ENCODE measurements around the gene DNAJC30.
A peak's percentile ranks its signal among the peaks of the same experiment; 100 is the strongest.
"Not testable (repeated sequence)": the region's sequence is repeated elsewhere in the genome, so short reads cannot be mapped to it uniquely, and the experiment has no call there.

Gene DNAJC30

GRCh38 chr7:73683056-73683787 lies at the start of gene DNAJC30, which contains the start of gene BUD23:
DNAJC30 (minus strand) TSS chr7:73683453; CDS start chr7:73683423, 30 bp downstream.
BUD23 (plus strand) TSS chr7:73683597; CDS start chr7:73683626, 29 bp downstream.
- DNase-seq (ENCODE audit: low spot score), result peak; percentile 92

GRCh38 chr7:73732397-73732796 lies 49.1 kb upstream of the DNAJC30 start:
- DNase-seq (ENCODE audit: low spot score), result no peak

- DNase-seq (ENCODE audit: low spot score), result no peak
Measured at GRCh38 chr7:73730485-73730884, 47.2 kb upstream of the DNAJC30 start.

GRCh38 chr7:73728551-73728950 lies 45.3 kb upstream of the DNAJC30 start:
- DNase-seq (ENCODE audit: low spot score), result no peak

GRCh38 chr7:73727952-73728351 lies 44.7 kb upstream of the DNAJC30 start:
- no peak for DNase-seq (ENCODE audit: low spot score)

- no peak for DNase-seq (ENCODE audit: low spot score)
Measured at GRCh38 chr7:73726083-73726466, 42.8 kb upstream of the DNAJC30 start.

- no peak for DNase-seq (ENCODE audit: low spot score)
Measured at GRCh38 chr7:73723813-73724212, 40.6 kb upstream of the DNAJC30 start.

- no peak for DNase-seq (ENCODE audit: low spot score)
Measured at GRCh38 chr7:73722785-73723184, 39.5 kb upstream of the DNAJC30 start.

GRCh38 chr7:73722182-73722581 lies 38.9 kb upstream of the DNAJC30 start:
- DNase-seq (ENCODE audit: low spot score), result not testable (repeated sequence)

GRCh38 chr7:73721377-73721817 lies 38.1 kb upstream of the DNAJC30 start:
- DNase-seq (ENCODE audit: low spot score), result peak; percentile 69

- DNase-seq (ENCODE audit: low spot score), result not testable (repeated sequence)
Measured at GRCh38 chr7:73720443-73720842, 37.2 kb upstream of the DNAJC30 start.

GRCh38 chr7:73719806-73720169 lies 36.5 kb upstream of the DNAJC30 start:
- no peak for DNase-seq (ENCODE audit: low spot score)

- DNase-seq (ENCODE audit: low spot score), result peak; percentile 56
Measured at GRCh38 chr7:73718905-73719805, 35.9 kb upstream of the DNAJC30 start, which contains the start of gene STX1A. STX1A (minus strand) TSS chr7:73719669; CDS start chr7:73719631, 38 bp downstream.

- DNase-seq (ENCODE audit: low spot score), result no peak
Measured at GRCh38 chr7:73718438-73718881, 35.2 kb upstream of the DNAJC30 start.

- DNase-seq (ENCODE audit: low spot score), result no peak
Measured at GRCh38 chr7:73717991-73718405, 34.7 kb upstream of the DNAJC30 start.

GRCh38 chr7:73717025-73717807 lies 34.0 kb upstream of the DNAJC30 start:
- no peak for DNase-seq (ENCODE audit: low spot score)

- no peak for DNase-seq (ENCODE audit: low spot score)
Measured at GRCh38 chr7:73716318-73716890, 33.2 kb upstream of the DNAJC30 start.

- DNase-seq (ENCODE audit: low spot score), result no peak
Measured at GRCh38 chr7:73715648-73716317, 32.5 kb upstream of the DNAJC30 start.

GRCh38 chr7:73713319-73713718 lies 30.1 kb upstream of the DNAJC30 start:
- not testable (repeated sequence) for DNase-seq (ENCODE audit: low spot score)

GRCh38 chr7:73712773-73713172 lies 29.5 kb upstream of the DNAJC30 start:
- no peak for DNase-seq (ENCODE audit: low spot score)

GRCh38 chr7:73708961-73709549 lies 25.8 kb upstream of the DNAJC30 start:
- no peak for DNase-seq (ENCODE audit: low spot score)

Measured in globus pallidus (tissue), 1 donor.